ENCODE data around the gene FRMPD2.
"Not testable (repeated sequence)": the region's sequence is repeated elsewhere in the genome, so short reads cannot be mapped to it uniquely, and the experiment has no call there.

FRMPD2 gene

DNA sequence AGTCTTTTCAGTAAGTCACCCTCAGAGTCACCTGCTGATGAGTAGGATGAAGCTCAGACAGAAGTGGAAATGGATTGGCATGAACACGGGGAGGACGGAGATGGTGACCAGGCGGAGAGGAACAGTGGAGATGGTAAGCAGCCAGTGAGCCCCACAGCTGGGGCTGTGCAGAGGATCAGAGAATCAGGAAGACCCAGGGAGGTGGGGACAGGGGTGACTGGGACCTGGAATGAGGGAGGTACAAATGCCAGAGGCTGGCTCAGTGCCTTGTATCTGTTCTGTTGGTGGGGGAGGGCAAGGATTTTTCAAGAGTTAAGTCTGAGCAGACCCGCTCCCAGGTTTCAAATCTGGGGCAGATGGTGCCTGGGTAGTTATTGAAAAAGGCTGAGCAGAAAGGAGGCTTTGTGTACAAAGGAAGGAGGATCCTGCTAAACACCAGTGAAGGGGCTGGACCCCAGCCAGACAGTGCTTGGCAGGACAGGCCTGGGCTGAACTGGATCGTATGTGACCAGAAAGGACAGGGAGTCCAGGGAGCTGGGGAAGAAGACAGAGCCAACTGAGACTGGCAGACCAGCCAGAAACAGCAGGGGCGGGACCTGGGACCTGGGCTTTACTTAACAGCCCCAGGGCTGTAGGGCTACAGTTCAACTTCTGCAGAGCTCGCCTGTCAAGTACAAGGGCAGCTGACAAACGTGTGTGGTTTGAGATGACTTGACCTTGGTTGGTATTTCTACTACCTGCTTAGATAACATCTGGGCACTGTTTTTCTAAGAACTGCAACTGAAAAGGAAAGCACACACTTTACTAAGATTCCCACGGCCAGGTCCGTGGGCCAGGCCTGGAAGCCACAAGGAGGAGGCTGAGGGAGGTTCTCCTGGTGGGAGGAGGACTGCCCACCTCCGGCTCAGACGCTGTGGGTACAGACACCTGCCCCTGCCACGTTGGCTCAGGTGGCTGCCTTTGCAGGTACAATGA lies 13.2 kb upstream of the FRMPD2 start:
- DNase-seq (ENCODE audit: low read depth), result no peak

DNA sequence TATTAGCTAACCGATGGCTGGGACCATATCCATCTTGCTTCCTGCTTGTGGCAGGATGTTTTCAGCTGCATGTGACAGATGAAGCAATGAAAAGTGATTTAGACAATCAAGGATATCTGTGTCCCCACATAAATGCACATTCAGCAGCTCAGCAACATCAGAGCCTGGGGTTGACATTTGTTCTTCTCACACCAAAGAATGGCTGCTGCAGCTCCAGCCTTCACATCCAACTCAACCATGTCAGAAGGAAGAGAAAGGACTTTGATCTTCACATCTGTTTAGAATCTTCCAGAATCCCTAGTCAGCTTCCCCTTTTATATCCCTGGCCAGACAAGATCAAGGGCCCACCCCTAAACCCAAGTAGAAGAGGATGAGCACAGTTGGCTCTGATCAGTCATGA lies 11.9 kb upstream of the FRMPD2 start:
- no peak for DNase-seq (ENCODE audit: low read depth)

DNA sequence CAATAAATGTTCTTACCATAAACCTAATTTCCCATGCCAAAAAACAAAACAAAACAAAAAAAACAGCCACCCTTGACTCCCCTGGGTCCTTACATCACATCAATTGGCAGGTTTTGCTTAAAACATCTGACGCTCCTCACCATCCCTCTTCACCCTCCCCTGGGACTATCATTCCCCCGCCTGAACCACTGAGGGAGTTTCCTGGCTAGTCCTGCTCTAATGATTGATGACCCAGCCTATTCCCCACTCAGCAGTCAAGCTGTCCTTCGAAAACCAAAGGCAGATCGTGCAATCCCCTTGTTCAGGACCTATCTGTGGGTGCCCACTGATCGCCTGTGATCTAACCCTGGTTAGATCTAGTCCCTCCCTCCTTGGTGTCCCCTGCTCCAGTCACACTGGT lies 11.2 kb upstream of the FRMPD2 start:
- DNase-seq (ENCODE audit: low read depth), result no peak

- DNase-seq (ENCODE audit: low read depth), result no peak
Measured at GRCh38 chr10:48284811-48285210, 10.3 kb upstream of the FRMPD2 start.

DNA sequence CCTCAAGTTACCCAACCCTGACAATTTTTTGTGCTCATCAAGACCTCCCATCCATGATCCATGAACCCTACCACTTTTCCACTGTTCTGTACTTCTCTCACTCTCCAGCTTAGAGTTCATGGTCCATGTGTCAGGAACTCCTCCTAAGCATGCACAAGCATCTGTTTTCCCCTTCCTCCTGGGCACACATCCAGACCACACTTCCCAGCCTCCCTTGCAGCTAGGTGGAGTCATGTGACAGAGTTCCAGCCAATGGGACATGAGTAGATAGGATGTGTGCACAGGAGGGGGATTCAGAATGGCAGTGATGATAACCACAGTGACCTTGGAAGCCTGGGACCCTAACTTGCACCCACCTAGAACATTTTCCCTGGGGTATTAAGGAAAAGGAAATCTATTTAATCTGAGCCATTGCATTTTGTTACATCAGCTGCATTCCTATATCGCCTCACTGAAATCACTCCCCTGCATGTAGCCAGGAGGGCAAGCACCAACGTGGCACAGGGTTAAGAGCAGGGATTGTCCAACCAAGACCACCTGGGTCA lies 9.6 kb upstream of the FRMPD2 start:
- DNase-seq (ENCODE audit: low read depth), result no peak

DNA sequence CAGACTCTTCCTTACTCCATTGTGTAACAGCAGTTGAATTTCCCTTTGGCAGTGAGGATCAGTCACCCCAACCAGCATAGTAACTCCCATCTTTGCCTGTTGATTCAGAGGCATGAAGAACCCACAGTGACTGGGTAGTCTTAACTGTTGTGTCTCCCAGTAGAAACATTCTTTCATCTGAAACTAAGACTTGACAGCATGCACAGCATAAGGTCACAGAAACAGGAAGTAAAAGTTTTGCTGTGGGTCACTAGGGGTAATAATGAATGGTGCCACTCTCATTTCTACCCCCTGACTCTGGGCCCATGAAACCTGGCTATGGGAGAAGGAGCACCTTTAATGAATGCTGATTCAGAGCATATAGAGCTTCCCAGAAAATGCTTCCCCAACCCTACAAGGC lies 8.3 kb upstream of the FRMPD2 start:
- DNase-seq (ENCODE audit: low read depth), result no peak

DNA sequence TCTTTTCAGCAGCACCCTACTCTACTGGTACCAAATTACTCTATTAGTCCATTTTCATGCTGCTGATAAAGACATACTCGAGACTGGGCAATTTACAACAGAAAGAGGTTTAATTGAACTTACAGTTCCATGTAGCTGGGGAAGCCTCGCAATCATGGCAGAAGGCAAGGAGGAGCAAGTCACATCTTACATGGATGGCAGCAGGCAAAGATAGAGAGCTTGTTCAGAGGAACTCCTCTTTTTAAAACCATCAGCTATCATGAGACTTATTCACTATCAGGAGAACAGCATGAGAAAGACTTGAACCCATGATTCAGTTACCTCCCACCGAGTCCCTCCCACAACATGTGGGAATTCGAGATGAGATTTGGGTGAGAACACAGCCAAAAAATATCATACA lies 7.2 kb upstream of the FRMPD2 start:
- not testable (repeated sequence) for DNase-seq (ENCODE audit: low read depth)

DNA sequence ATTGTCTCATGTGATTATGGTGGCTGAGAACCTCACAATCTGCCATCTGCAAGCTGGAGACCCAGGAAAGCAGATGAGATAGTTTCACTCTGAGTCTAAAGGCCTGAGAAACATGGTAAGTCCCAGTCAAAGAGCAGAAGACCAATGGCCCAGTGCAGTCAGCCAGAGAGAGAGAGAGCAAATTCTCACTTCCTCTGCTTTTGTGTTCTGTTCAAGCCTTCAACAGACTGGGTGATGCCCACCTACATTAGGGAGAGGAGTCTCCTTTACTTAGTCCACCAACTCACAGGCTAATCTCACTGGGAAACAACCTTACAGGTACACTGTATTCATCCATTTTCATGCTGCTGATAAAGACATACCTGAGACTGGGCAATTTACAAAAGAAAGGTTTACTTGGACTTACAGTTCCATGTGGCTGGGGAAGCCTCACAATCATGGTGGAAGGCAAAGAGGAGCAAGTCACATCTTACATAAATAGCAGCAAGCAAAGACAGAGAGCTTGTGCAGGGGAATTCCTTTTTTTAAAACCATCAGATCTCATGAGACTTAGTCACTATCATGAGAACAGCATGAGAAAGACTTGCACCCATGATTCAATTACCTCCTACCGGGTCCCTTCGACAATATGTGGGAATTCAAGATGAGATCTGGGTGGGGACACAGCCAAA lies 4.7 kb upstream of the FRMPD2 start:
- DNase-seq (ENCODE audit: low read depth), result no peak

DNA sequence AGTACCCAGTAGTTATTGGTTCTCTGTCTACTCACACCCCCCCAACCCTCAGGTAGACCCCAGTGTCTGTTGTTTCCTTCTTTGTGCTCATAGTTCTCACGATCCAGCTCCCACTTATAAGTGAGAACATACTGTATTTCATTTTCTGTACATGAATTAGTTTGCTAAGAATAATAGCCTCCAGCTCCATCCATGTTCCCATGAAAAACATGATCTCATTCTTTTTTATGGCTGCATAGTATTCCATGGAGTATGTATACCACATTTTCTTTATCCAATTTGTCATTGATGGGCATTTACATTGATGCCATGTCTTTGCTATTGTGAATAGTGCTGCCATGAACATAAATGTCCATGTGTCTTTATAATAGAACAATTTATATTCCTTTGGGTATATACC lies 2.6 kb upstream of the FRMPD2 start:
- DNase-seq (ENCODE audit: low read depth), result no peak

- DNase-seq (ENCODE audit: low read depth), result no peak
Measured at GRCh38 chr10:48273741-48274140, 755 bp downstream of the FRMPD2 start.

GRCh38 chr10:48272682-48273081 lies 1.8 kb downstream of the FRMPD2 start:
- DNase-seq (ENCODE audit: low read depth), result no peak

DNA sequence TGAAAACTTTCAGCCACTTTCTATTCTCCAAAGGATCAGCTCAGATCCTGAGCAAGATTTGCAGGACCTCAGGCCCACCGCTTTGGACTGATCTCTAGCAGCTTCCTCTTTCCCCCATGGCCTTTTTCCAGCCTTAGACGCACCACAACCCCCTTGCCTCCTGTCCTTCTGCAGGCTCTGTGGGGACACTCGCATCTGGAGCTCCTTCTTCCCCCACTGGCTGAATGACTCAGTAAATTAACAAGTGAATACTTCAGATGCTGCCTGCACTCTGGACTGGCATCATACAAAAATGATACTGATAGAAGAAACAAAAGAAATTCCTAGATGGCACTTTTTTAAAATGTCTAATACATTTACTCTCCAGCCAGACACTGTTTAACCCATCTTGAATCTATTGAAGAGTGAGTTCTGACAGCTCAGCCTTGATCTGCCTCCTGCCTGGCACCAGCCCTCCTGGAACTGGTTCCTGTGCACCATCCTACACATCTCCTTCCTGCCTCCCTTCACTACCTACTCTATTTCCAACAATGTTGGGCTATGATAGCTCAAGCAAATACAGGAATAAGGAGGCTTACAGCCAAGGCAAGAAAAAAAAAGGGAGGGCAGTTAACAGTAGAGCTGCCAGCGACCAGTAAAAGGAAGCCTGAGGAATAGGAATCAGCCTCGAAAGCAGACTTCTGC lies 3.3 kb downstream of the FRMPD2 start:
- DNase-seq (ENCODE audit: low read depth), result no peak

GRCh38 chr10:48266528-48266927 lies 8.0 kb downstream of the FRMPD2 start:
- no peak for DNase-seq (ENCODE audit: low read depth)

DNA sequence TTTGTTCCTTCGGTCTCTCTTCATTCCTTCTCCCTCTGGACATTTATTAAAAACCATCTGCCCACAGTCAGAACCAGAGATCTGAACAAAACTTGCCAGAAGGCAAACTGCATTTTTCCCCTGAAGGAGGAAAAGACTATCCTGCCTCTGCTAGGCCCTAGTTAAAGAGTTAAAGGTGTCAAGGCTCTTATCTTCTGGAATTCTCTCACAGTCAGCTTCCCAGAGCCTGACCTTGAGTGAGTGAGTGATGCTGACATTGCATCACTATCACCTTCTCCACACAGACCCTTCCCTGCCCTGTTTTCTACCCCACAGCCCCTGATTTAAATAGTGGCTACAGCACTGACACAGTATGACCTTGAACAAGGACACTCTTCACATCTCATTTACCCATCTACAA lies 16.4 kb downstream of the FRMPD2 start:
- no peak for DNase-seq (ENCODE audit: low read depth)

- no peak for DNase-seq (ENCODE audit: low read depth)
Measured at GRCh38 chr10:48257407-48257961, 17.0 kb downstream of the FRMPD2 start.

DNA sequence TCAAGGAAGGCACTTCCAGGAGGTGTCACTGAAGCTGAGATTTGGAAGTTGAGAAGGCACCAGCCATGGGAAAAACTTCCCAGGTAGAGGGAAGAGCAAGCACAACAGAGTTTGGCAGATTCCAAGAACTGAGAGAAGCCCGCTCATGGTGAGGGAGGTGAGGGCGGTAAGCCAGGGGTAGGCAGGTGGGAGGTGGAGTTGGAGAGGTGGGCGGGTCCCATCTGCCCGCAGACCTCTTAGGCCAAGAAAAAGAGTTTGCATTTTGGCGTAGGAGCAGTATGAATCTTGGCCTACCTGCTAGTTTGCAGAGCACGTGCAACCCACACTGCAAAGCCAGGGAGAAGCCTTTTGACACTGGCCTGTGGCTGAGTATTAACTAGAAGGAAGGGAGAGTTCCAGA lies 18.8 kb downstream of the FRMPD2 start:
- no peak for DNase-seq (ENCODE audit: low read depth)

GRCh38 chr10:48254750-48255512 lies 19.6 kb downstream of the FRMPD2 start:
- DNase-seq (ENCODE audit: low read depth), result no peak

DNA sequence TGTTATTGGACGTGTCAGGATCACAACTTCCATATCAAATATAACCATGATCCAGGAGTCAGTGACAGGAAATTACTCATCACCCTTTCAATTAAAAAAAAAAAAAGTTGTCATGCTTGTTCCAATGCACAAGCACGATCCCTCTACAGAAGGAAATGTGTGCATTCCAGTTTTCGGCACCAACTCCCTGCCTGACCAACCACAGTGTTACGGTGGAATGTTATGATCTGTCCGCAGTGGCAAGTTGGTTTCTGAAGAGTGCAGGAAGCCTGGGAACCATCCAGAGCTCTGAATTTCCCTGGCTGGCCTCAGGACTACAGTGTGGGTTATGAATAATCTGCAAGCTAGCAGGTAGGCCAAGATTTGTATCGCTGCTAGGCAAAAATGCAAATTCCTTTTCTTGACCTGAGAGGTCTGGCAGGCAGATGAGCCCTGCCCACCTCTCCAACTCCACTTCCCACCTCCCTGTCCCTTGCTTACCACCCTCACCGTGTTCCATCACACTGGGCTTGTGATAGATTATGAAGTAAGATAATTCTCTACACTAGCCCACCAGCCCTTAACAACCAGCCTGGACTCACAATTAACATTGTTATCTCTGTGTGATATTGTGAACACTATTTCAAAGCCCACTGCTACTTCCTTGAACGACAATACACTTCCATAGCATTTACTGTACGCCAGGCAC lies 20.4 kb downstream of the FRMPD2 start:
- no peak for DNase-seq (ENCODE audit: low read depth)

- no peak for DNase-seq (ENCODE audit: low read depth)
Measured at GRCh38 chr10:48252354-48252650, 22.2 kb downstream of the FRMPD2 start.

DNA sequence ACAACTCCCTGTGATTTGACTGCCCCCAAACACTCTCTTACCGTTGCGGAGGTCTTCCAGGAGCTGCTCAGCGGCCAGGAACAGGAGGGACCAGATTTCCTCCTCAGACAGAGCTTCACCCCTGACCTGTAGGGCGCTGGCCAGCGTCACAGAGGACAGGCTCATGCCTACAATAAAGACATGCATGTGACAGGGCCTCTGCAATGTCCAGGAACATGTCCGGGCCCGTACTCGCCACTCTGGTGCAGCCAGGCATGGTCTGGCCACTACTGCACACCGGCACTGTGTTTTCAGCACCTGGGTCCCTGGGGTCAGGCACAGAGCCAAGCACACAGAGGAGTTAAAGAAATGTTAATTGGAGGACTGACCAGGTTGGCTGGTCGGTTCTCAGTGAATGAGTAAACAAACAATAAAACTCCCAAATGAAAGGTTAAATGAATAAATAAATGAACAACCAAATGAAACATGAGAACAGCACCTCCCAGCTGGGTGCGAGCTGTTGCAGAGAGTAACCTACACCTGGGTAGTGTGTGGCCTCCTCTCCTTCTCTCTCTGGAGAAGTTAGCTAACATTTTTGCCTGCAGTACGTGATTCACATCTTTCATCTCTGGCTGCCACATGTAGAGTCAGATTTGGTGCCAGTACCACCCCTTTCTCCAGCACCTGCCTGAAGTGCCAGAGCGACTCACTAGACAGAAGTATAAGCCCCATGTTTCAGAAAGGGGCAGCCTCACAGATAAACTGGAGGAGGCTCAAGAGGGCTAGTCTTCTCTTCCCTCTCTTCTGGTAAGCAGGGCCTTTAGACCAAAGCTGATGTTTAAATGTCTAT lies 22.8 kb downstream of the FRMPD2 start:
- DNase-seq (ENCODE audit: low read depth), result no peak
